Measurements from ENCODE around the gene MT1HL1. TPM values are rescaled to one million over a fixed set of nuclear protein-coding genes. Genes with fewer than 3 reads are reported as not detected.

MT1HL1 gene
- polyA plus RNA-seq, 1 donor (not counting 4 experiments of a cell fraction or from before 2014, with no cell fraction given) = not detected

DNA sequence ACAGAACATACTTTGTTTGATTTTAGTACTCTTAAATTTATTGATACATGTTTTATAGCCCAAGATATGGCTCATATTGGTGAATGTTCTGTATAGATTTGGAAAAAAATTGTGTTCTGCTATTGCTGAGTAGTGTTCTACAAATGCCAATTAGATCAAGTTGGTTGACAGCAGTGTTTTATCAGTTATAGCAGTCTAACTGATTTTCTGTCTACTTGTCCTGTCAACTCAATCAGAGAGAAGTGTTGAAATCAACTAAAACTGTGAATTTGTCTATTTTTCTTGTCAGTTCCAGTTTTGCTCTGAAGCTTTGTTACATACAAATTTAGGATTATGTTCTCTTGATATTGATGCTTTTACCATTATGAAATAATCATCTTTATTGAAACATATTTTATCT is 14.7 kb upstream of the MT1HL1 start:
- no peaks in the 10 kb centered on the region for H4K20me1 ChIP-seq (ENCODE audit: control insufficient read depth, extremely low read depth, insufficient read depth, low read length)
- no peak overlapping the region for H3K9ac ChIP-seq (ENCODE audit: control insufficient read depth, extremely low read depth, insufficient read depth, low read length)
- H3K27me3 ChIP-seq (ENCODE audit: control insufficient read depth, extremely low read depth, insufficient read depth, low read length) = no peaks in the 10 kb centered on the region
- no peak for TF ChIP-seq EZH2 (IDR thresholded peaks at IDR 0.05; ENCODE audit: low read length)
- TF ChIP-seq, protein P1, sequence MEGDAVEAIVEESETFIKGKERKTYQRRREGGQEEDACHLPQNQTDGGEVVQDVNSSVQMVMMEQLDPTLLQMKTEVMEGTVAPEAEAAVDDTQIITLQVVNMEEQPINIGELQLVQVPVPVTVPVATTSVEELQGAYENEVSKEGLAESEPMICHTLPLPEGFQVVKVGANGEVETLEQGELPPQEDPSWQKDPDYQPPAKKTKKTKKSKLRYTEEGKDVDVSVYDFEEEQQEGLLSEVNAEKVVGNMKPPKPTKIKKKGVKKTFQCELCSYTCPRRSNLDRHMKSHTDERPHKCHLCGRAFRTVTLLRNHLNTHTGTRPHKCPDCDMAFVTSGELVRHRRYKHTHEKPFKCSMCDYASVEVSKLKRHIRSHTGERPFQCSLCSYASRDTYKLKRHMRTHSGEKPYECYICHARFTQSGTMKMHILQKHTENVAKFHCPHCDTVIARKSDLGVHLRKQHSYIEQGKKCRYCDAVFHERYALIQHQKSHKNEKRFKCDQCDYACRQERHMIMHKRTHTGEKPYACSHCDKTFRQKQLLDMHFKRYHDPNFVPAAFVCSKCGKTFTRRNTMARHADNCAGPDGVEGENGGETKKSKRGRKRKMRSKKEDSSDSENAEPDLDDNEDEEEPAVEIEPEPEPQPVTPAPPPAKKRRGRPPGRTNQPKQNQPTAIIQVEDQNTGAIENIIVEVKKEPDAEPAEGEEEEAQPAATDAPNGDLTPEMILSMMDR (optimal IDR thresholded peaks at IDR 0.05 in 1 of 3, IDR thresholded peaks at IDR 0.05 in 1 of 3, conservative IDR thresholded peaks at IDR 0.05 in 1 of 3; ENCODE audit: extremely low read depth in 1 of 3, insufficient read depth in 2 of 3, low read length in 3 of 3) = no peak
- no peak overlapping the region for H3K27ac ChIP-seq (ENCODE audit: control insufficient read depth, insufficient read depth, low read length)
- no peaks in the 10 kb centered on the region for H3K36me3 ChIP-seq (ENCODE audit: control insufficient read depth in 2 of 2, extremely low read depth in 1 of 2, insufficient read depth in 2 of 2, low read length in 2 of 2)
- no peak for FAIRE-seq
- H3K79me2 ChIP-seq (ENCODE audit: control insufficient read depth, insufficient read depth, low read length) = no peaks in the 10 kb centered on the region
- DNase-seq (ENCODE audit: low read depth, low spot score) = no peak
- no peaks in the 10 kb centered on the region for H3K4me1 ChIP-seq (ENCODE audit: control insufficient read depth, extremely low read depth, insufficient read depth, low read length)
- no peak overlapping the region for H3K4me2 ChIP-seq (ENCODE audit: control insufficient read depth, extremely low read depth, insufficient read depth, low read depth, low read length)
- H3K9me1 ChIP-seq (ENCODE audit: control insufficient read depth, extremely low read depth, insufficient read depth, low read length) = no peaks in the 10 kb centered on the region
- dilution Hi-C loops (cut with MboI; ENCODE audit: extremely low pct_ligation_motif_present, low sequenced_read_pairs) = no loop called here
- no peak overlapping the region for H3K4me3 ChIP-seq (ENCODE audit: control insufficient read depth in 2 of 3, extremely low read depth in 1 of 3, insufficient read depth in 2 of 3, low read depth in 1 of 3, low read length in 3 of 3)
- no peak overlapping the region for H2AFZ ChIP-seq (ENCODE audit: control insufficient read depth, low read length)
- H3K9me3 ChIP-seq (ENCODE audit: control insufficient read depth, low read depth, low read length) = no peaks in the 10 kb centered on the region

DNA sequence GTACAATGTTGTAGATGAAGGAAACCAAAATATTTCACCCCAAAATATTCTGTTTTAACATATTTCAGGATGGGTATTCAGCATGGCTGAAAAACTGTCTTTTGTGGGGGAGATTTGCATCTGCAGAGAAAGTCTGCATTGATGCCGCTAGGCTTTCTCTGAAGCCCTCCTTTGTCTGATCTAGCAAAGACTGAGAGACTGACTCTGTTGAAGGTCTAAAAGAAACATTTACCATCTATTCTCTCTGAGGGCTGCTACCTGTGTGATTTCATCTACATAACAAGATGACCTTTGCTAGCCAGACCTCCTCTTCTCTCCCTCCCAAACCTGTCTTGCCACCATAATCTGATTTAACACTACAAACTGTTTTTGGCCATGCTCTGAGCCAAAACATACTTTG is 12.4 kb upstream of the MT1HL1 start:
- no peaks in the 10 kb centered on the region for H3K9me3 ChIP-seq (ENCODE audit: control insufficient read depth, low read depth, low read length)
- no peaks in the 10 kb centered on the region for H3K27me3 ChIP-seq (ENCODE audit: control insufficient read depth, extremely low read depth, insufficient read depth, low read length)
- no peak overlapping the region for H2AFZ ChIP-seq (ENCODE audit: control insufficient read depth, low read length)
- H3K9ac ChIP-seq (ENCODE audit: control insufficient read depth, extremely low read depth, insufficient read depth, low read length) = no peak overlapping the region
- H3K79me2 ChIP-seq (ENCODE audit: control insufficient read depth, insufficient read depth, low read length) = no peaks in the 10 kb centered on the region
- H4K20me1 ChIP-seq (ENCODE audit: control insufficient read depth, extremely low read depth, insufficient read depth, low read length) = no peaks in the 10 kb centered on the region
- no peaks in the 10 kb centered on the region for H3K4me1 ChIP-seq (ENCODE audit: control insufficient read depth, extremely low read depth, insufficient read depth, low read length)
- no peaks in the 10 kb centered on the region for H3K36me3 ChIP-seq (ENCODE audit: control insufficient read depth in 2 of 2, extremely low read depth in 1 of 2, insufficient read depth in 2 of 2, low read length in 2 of 2)
- FAIRE-seq (no peak), DNase-seq (ENCODE audit: low read depth, low spot score) (no peak)
- no peak overlapping the region for H3K4me3 ChIP-seq (ENCODE audit: control insufficient read depth in 2 of 3, extremely low read depth in 1 of 3, insufficient read depth in 2 of 3, low read depth in 1 of 3, low read length in 3 of 3)
- no peaks in the 10 kb centered on the region for H3K9me1 ChIP-seq (ENCODE audit: control insufficient read depth, extremely low read depth, insufficient read depth, low read length)
- no peak overlapping the region for H3K27ac ChIP-seq (ENCODE audit: control insufficient read depth, insufficient read depth, low read length)
- TF ChIP-seq EZH2 (IDR thresholded peaks at IDR 0.05; ENCODE audit: low read length) = no peak
- TF ChIP-seq, protein P1 (optimal IDR thresholded peaks at IDR 0.05 in 1 of 3, IDR thresholded peaks at IDR 0.05 in 1 of 3, conservative IDR thresholded peaks at IDR 0.05 in 1 of 3; ENCODE audit: extremely low read depth in 1 of 3, insufficient read depth in 2 of 3, low read length in 3 of 3) = no peak
- dilution Hi-C loops (cut with MboI; ENCODE audit: extremely low pct_ligation_motif_present, low sequenced_read_pairs) = no loop called here
- no peak overlapping the region for H3K4me2 ChIP-seq (ENCODE audit: control insufficient read depth, extremely low read depth, insufficient read depth, low read depth, low read length)

Data from keratinocyte (primary cell).